ENCODE measurements around the gene LPP. TPM values are rescaled to one million over a fixed set of nuclear protein-coding genes. Genes with fewer than 3 reads are reported as not detected.
A peak's percentile ranks its signal among the peaks of the same experiment; 100 is the strongest.

LPP gene
- total RNA-seq, 6 experiments from 2014 or later: 84.1 to 121 (median 102) TPM

DNA sequence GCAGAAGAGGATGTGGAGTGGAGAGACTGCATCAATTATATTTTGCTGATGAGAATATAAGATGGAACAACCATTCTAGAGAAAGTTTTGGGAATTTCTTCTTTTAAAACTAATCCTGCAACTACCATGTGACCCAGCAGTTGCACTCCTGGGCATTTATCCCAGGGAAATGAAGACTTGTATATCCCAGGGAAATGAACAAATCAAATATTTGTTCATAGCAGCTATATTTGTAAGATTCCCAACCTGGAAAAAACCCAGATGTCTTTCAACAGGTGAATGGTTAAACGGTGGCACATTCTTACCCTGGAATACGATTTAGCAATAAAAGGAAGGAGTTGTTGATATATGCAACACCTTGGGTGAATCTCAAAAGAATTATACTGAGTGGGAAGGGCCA, 632.5 kb downstream of the LPP start:
- Mint-ChIP-seq H3K4me1 (ENCODE audit: low read depth) (peaks cover 8% of the 10 kb centered on the region), H3K4me3 (no peak overlapping the region), H3K27me3 (ENCODE audit: insufficient read depth) (no peaks in the 10 kb centered on the region)

GRCh38 chr3:188788621-188789081, 634.7 kb downstream of the LPP start:
- H3K9me3 Mint-ChIP-seq: no peaks in the 10 kb centered on the region
- TF ChIP-seq CTCF (IDR thresholded peaks at IDR 0.05): no peak
- no peak overlapping the region for H3K4me3 Mint-ChIP-seq
- no peak overlapping the region for H3K27ac Mint-ChIP-seq
- H3K4me1 Mint-ChIP-seq (ENCODE audit: low read depth): no peaks in the 10 kb centered on the region
- peaks cover 12% of the 10 kb centered on the region for H3K36me3 Mint-ChIP-seq (ENCODE audit: low read depth)
- peaks cover 4% of the 10 kb centered on the region; the same call in 1 of the 2 replicates for H3K27me3 Mint-ChIP-seq (ENCODE audit: insufficient read depth)
- DNase-seq: peak; percentile 86

More for the DNA sequence above, 632.5 kb downstream of the LPP start:
- Mint-ChIP-seq H3K27ac (no peak overlapping the region), H3K9me3 (no peaks in the 10 kb centered on the region), H3K36me3 (ENCODE audit: low read depth) (no peaks in the 10 kb centered on the region; the same call in 1 of the 2 replicates)
- no peak for DNase-seq
- TF ChIP-seq CTCF (IDR thresholded peaks at IDR 0.05): no peak

GRCh38 chr3:188789251-188789650, 635.3 kb downstream of the LPP start:
- Mint-ChIP-seq H3K4me1 (ENCODE audit: low read depth) (no peaks in the 10 kb centered on the region), H3K27me3 (ENCODE audit: insufficient read depth) (peaks cover 4% of the 10 kb centered on the region; the same call in 1 of the 2 replicates), H3K9me3 (no peaks in the 10 kb centered on the region), H3K27ac (no peak overlapping the region), H3K36me3 (ENCODE audit: low read depth) (peaks cover 16% of the 10 kb centered on the region), H3K4me3 (no peak overlapping the region)
- no peak for TF ChIP-seq CTCF (IDR thresholded peaks at IDR 0.05)
- DNase-seq: no peak

GRCh38 chr3:188791311-188791710, 637.4 kb downstream of the LPP start:
- Mint-ChIP-seq H3K4me3 (no peak overlapping the region), H3K36me3 (ENCODE audit: low read depth) (peaks cover 25% of the 10 kb centered on the region), H3K9me3 (peaks cover 11% of the 10 kb centered on the region), H3K27ac (no peak overlapping the region), H3K27me3 (ENCODE audit: insufficient read depth) (peaks cover 4% of the 10 kb centered on the region; the same call in 1 of the 2 replicates), H3K4me1 (ENCODE audit: low read depth) (peaks cover 12% of the 10 kb centered on the region)
- no peak for DNase-seq
- no peak for TF ChIP-seq CTCF (IDR thresholded peaks at IDR 0.05)

- Mint-ChIP-seq H3K9me3 (peaks cover 11% of the 10 kb centered on the region), H3K4me1 (ENCODE audit: low read depth) (peaks cover 27% of the 10 kb centered on the region), H3K27ac (no peak overlapping the region), H3K27me3 (ENCODE audit: insufficient read depth) (peaks cover 4% of the 10 kb centered on the region; the same call in 1 of the 2 replicates), H3K4me3 (no peak overlapping the region), H3K36me3 (ENCODE audit: low read depth) (peaks cover 25% of the 10 kb centered on the region)
- no peak for DNase-seq
- TF ChIP-seq CTCF (IDR thresholded peaks at IDR 0.05): no peak
Observed at GRCh38 chr3:188792793-188793192, 638.8 kb downstream of the LPP start.

Measured in HFFc6 (cell line).